Measurements from ENCODE around the gene PDE1A.

DNA sequence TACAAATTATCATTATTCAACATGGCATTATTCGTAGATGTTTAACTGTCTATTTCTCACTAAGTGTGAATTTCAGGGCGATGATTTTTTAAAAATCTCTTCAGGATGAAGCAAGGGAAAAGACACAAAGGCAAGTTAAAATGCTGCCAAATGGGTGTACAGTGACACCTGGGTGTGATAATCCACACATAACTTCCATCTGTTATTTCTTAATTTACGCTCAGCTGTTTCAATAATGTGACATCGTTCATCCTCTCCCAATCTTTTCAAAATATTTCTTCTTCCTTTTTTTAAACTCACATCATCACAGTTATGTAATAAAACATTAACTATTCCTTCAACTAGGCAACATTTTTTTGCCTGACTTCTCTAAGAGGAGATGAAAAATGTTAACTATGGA is 10.6 kb downstream of the PDE1A start:
- TF ChIP-seq, protein P1, sequence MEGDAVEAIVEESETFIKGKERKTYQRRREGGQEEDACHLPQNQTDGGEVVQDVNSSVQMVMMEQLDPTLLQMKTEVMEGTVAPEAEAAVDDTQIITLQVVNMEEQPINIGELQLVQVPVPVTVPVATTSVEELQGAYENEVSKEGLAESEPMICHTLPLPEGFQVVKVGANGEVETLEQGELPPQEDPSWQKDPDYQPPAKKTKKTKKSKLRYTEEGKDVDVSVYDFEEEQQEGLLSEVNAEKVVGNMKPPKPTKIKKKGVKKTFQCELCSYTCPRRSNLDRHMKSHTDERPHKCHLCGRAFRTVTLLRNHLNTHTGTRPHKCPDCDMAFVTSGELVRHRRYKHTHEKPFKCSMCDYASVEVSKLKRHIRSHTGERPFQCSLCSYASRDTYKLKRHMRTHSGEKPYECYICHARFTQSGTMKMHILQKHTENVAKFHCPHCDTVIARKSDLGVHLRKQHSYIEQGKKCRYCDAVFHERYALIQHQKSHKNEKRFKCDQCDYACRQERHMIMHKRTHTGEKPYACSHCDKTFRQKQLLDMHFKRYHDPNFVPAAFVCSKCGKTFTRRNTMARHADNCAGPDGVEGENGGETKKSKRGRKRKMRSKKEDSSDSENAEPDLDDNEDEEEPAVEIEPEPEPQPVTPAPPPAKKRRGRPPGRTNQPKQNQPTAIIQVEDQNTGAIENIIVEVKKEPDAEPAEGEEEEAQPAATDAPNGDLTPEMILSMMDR (conservative IDR thresholded peaks at IDR 0.05; ENCODE audit: low read depth, low read length) = no peak
- TF ChIP-seq EZH2phosphoT487 (IDR thresholded peaks at IDR 0.05; ENCODE audit: borderline replicate concordance, low read length) (no peak), EZH2 (IDR thresholded peaks at IDR 0.05; ENCODE audit: low read length, unreplicated experiment) (no peak)

Data from PC-3 (cell line).